HEK293 (cell line): ENCODE results near the gene RNF151.

ENCODE experiments used
- BCL6B ChIP-seq: fragments of 450-650 bp; formaldehyde crosslinking; IDR thresholded peaks from 2 replicates; pipeline ENCODE4 v1.5.1; 2017; ENCODE audit warnings: missing biosample characterization, missing genetic modification characterization
- GLI2 ChIP-seq: fragments of 450-650 bp; formaldehyde crosslinking; IDR thresholded peaks from 2 replicates; pipeline ENCODE4; 2017; ENCODE audit warnings: missing biosample characterization, missing genetic modification characterization, low read depth, borderline replicate concordance
- IKZF3 ChIP-seq: fragments of 450-650 bp; IDR thresholded peaks from 2 replicates; pipeline ENCODE4 v1.5.0; 2018; ENCODE audit warnings: missing biosample characterization, mild to moderate bottlenecking, missing genetic modification characterization, moderate library complexity
- KLF7 ChIP-seq: fragments of 450-650 bp; formaldehyde crosslinking; IDR thresholded peaks from 2 replicates; pipeline ENCODE4 v1.5.1; 2016; ENCODE audit warnings: missing biosample characterization, missing genetic modification characterization, borderline replicate concordance
- MEIS1 ChIP-seq: sonication (generic); formaldehyde crosslinking; IDR thresholded peaks from 2 replicates; pipeline ENCODE4 v1.8.1; 2022; ENCODE audit warnings: missing genetic modification reagents, mild to moderate bottlenecking, borderline replicate concordance
- OVOL3 ChIP-seq: fragments of 450-650 bp; formaldehyde crosslinking; IDR thresholded peaks from 2 replicates; pipeline ENCODE4 v1.5.1; 2016; ENCODE audit warnings: missing biosample characterization, missing genetic modification characterization
- PRDM2 ChIP-seq: fragments of 450-650 bp; formaldehyde crosslinking; IDR thresholded peaks from 2 replicates; pipeline ENCODE4 v1.5.1; 2016; ENCODE audit warnings: missing biosample characterization, missing genetic modification characterization, borderline replicate concordance
- ZBTB17 ChIP-seq: fragments of 450-650 bp; formaldehyde crosslinking; IDR thresholded peaks from 2 replicates; pipeline ENCODE4 v1.5.1; 2016; ENCODE audit warnings: missing biosample characterization, missing genetic modification characterization
- ZBTB44 ChIP-seq: fragments of 450-650 bp; IDR thresholded peaks from 2 replicates; pipeline ENCODE4 v1.5.1; 2018; ENCODE audit warnings: missing biosample characterization, mild to moderate bottlenecking, missing genetic modification characterization
- ZNF114 ChIP-seq: fragments of 450-650 bp; formaldehyde crosslinking; IDR thresholded peaks from 2 replicates; pipeline ENCODE4 v1.5.0; 2017; ENCODE audit warnings: missing biosample characterization, missing genetic modification characterization
- ZNF132 ChIP-seq: fragments of 450-650 bp; formaldehyde crosslinking; IDR thresholded peaks from 2 replicates; pipeline ENCODE4 v1.5.1; 2017; ENCODE audit warnings: missing biosample characterization, missing genetic modification characterization, borderline replicate concordance
- ZNF18 ChIP-seq: fragments of 450-650 bp; formaldehyde crosslinking; IDR thresholded peaks from 2 replicates; pipeline ENCODE4 v1.5.1; 2016; ENCODE audit warnings: missing biosample characterization, missing genetic modification characterization
- ZNF184 ChIP-seq: fragments of 450-650 bp; IDR thresholded peaks from 2 replicates; pipeline ENCODE4 v1.5.1; 2018; ENCODE audit warnings: missing biosample characterization, mild to moderate bottlenecking, missing genetic modification characterization
- ZNF311 ChIP-seq: fragments of 450-650 bp; formaldehyde crosslinking; IDR thresholded peaks from 2 replicates; pipeline ENCODE4 v1.5.1; 2017; ENCODE audit warnings: missing biosample characterization, missing genetic modification characterization, borderline replicate concordance
- ZNF324 ChIP-seq: fragments of 450-650 bp; formaldehyde crosslinking; IDR thresholded peaks from 2 replicates; pipeline ENCODE4 v1.5.1; 2016; ENCODE audit warnings: missing biosample characterization, missing genetic modification characterization
- ZNF335 ChIP-seq: fragments of 450-650 bp; formaldehyde crosslinking; conservative IDR thresholded peaks from 2 replicates; pipeline ENCODE4 v1.5.1; 2016; ENCODE audit warnings: missing biosample characterization, missing genetic modification characterization
- ZNF350 ChIP-seq: fragments of 450-650 bp; formaldehyde crosslinking; IDR thresholded peaks from 2 replicates; pipeline ENCODE4 v1.5.0; 2017; ENCODE audit warnings: missing biosample characterization, mild to moderate bottlenecking, missing genetic modification characterization
- ZNF473 ChIP-seq: fragments of 450-650 bp; formaldehyde crosslinking; IDR thresholded peaks from 2 replicates; pipeline ENCODE4 v1.5.1; 2017; ENCODE audit warnings: missing biosample characterization, missing genetic modification characterization
- ZNF488 ChIP-seq: fragments of 450-650 bp; formaldehyde crosslinking; IDR thresholded peaks from 2 replicates; pipeline ENCODE4 v1.5.1; 2016; ENCODE audit warnings: missing biosample characterization, missing genetic modification characterization
- ZNF513 ChIP-seq: fragments of 450-650 bp; IDR thresholded peaks from 2 replicates; pipeline ENCODE4 v1.5.1; 2018; ENCODE audit warnings: missing biosample characterization, missing genetic modification characterization
- ZNF558 ChIP-seq: fragments of 450-650 bp; formaldehyde crosslinking; IDR thresholded peaks from 2 replicates; pipeline ENCODE4 v1.5.1; 2016; ENCODE audit warnings: missing biosample characterization, missing genetic modification characterization
- ZNF561 ChIP-seq: fragments of 450-650 bp; IDR thresholded peaks from 2 replicates; pipeline ENCODE4 v1.5.1; 2018; ENCODE audit warnings: missing biosample characterization, missing genetic modification characterization, borderline replicate concordance
- ZNF600 ChIP-seq: fragments of 450-650 bp; formaldehyde crosslinking; IDR thresholded peaks from 2 replicates; pipeline ENCODE4 v1.5.1; 2016; ENCODE audit warnings: missing biosample characterization, missing genetic modification characterization
- ZNF629 ChIP-seq: fragments of 450-650 bp; formaldehyde crosslinking; IDR thresholded peaks from 2 replicates; pipeline ENCODE4 v1.5.1; 2017; ENCODE audit warnings: missing biosample characterization, missing genetic modification characterization
- ZNF660 ChIP-seq: fragments of 450-650 bp; IDR thresholded peaks from 2 replicates; pipeline ENCODE4 v1.5.1; 2018; ENCODE audit warnings: missing biosample characterization, mild to moderate bottlenecking, missing genetic modification characterization
- ZNF747 ChIP-seq: fragments of 450-650 bp; formaldehyde crosslinking; IDR thresholded peaks from 2 replicates; pipeline ENCODE4 v1.5.1; 2016; ENCODE audit warnings: missing biosample characterization, missing genetic modification characterization

RNF151 gene

GRCh38 chr16:1960665-1961630 lies 5.7 kb upstream of the RNF151 start (continued):
- TF ChIP-seq ZBTB44 (tag by site-specific recombination) (peak; percentile 94), ZNF600 (tag by site-specific recombination) (peak; percentile 82), ZNF184 (no peak), ZNF311 (tag by site-specific recombination) (no peak), ZBTB17 (tag by site-specific recombination) (peak; percentile 95), KLF7 (tag by site-specific recombination) (no peak), OVOL3 (tag by site-specific recombination) (0 out of 2 replicates have a peak, but pooled peaks have one; percentile 27), ZNF350 (no peak), ZNF18 (no peak; the same call in 1 of the 2 replicates), MEIS1 (CRISPR knock-in tag) (no peak), ZNF335 (tag by site-specific recombination) (no peak), ZNF561 (tag by site-specific recombination) (no peak; the same call in 1 of the 2 replicates), PRDM2 (tag by site-specific recombination) (no peak), ZNF324 (tag by site-specific recombination) (no peak), ZNF629 (tag by site-specific recombination) (peak; percentile 79), ZNF660 (tag by site-specific recombination) (0 out of 2 replicates have a peak, but pooled peaks have one; percentile 61), BCL6B (tag by site-specific recombination) (no peak), ZNF473 (tag by site-specific recombination) (no peak), ZNF558 (tag by site-specific recombination) (no peak), ZNF513 (tag by site-specific recombination) (no peak), ZNF488 (tag by site-specific recombination) (no peak), ZNF114 (no peak), ZNF132 (no peak), IKZF3 (tag by site-specific recombination) (peak; percentile 93), ZNF747 (tag by site-specific recombination) (no peak), GLI2 (no peak)
